Kidney epithelial cell (primary cell): Measurements from ENCODE around the gene S100A7A. TPM values are rescaled to one million over a fixed set of nuclear protein-coding genes. Genes with fewer than 3 reads are reported as not detected.
"Not testable (repeated sequence)": the region's sequence is repeated elsewhere in the genome, so short reads cannot be mapped to it uniquely, and the experiment has no call there.

Experiments used
- DNase-seq: peaks from one replicate; pipeline ENCODE4 v3.0.0-alpha.2; 2010; ENCODE audit warnings: low read depth
- H3K27me3 ChIP-seq: 2 replicates; pipeline ENCODE4 v1.6.0; 2011; ENCODE audit warnings: low read length; ENCODE audit not compliant: control insufficient read depth, insufficient read depth
- H3K36me3 ChIP-seq: 2 replicates; pipeline ENCODE4 v1.5.1; 2011; ENCODE audit warnings: low read length; ENCODE audit not compliant: control insufficient read depth, insufficient read depth
- H3K4me3 ChIP-seq: 2 replicates; pipeline ENCODE4 v1.5.1; 2011; ENCODE audit warnings: low read depth, mild to moderate bottlenecking, control low read depth, low read length
- CTCF ChIP-seq: IDR thresholded peaks from 2 replicates; pipeline ENCODE4 v1.5.1; 2011; ENCODE audit warnings: mild to moderate bottlenecking, moderate library complexity, low read length, control low read depth, inconsistent platforms; ENCODE audit not compliant: insufficient read depth, poor library complexity, severe bottlenecking
- total RNA-seq: library from RNA; depleted of rRNA; stranded (reverse); fragments of >200 nt; gene quantifications from 2 replicates; pipeline ENCODE4 v1.2.3, GENCODE V29; 2015

The S100A7A gene
- total RNA-seq, 1 donor from 2014 or later, result not detected

DNA sequence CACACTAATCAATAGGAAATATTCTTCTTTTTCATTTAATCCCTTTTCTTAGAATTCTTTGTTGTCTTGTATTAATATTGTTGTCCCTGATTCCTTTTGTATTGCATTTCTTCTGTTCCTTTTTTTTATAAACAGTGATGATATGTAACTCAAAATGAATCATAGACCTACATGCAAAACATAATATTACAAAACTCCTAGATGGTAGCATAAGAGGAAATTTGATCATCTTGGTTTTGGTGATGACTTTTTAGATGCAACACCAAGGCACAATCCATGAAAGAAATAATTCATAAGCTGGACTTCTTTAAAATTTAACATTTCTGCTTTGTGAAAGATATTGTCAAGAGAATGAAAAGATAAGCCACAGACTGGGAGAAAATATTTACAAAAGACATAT, 2.4 kb upstream of the S100A7A start:
- not testable (repeated sequence) for H3K27me3 ChIP-seq, H3K36me3 ChIP-seq, H3K4me3 ChIP-seq, DNase-seq

- no peak for TF ChIP-seq CTCF
- no peak for DNase-seq
- no peaks in the 10 kb centered on the region for H3K27me3 ChIP-seq
- no peak overlapping the region for H3K4me3 ChIP-seq
- no peaks in the 10 kb centered on the region for H3K36me3 ChIP-seq
Measured at GRCh38 chr1:153417136-153417888, 992 bp downstream of the S100A7A start.

GRCh38 chr1:153418758-153419435, 2.6 kb downstream of the S100A7A start:
- H3K36me3 ChIP-seq, H3K4me3 ChIP-seq, DNase-seq, H3K27me3 ChIP-seq: not testable (repeated sequence)

- H3K27me3 ChIP-seq, DNase-seq, H3K4me3 ChIP-seq, H3K36me3 ChIP-seq: not testable (repeated sequence)
Measured at GRCh38 chr1:153419436-153419793, 3.1 kb downstream of the S100A7A start.

DNA sequence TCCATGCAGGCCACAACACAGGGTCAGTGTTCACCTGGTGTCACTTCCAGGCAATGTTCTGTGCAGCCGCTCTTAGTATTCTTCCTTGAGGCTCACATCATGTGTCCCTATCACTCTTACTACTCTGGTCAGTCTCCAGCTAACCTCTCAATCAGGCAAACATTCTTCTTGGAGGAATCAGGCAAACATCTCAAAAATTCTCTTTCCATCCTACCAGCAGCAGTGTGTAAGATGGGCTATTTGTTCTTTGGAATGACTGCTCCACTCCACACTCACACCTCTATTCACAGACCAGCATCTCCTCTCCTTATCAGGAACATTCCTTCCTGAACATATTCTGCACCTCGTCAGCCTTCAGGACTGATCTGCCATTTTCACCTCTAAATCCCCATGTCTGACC, 4.0 kb downstream of the S100A7A start:
- Histone ChIP-seq H3K4me3 (no peak overlapping the region), H3K36me3 (no peaks in the 10 kb centered on the region), H3K27me3 (no peaks in the 10 kb centered on the region)
- no peak for TF ChIP-seq CTCF
- no peak for DNase-seq

GRCh38 chr1:153422450-153423068, 6.2 kb downstream of the S100A7A start:
- peak; percentile 5 for DNase-seq
- no peaks in the 10 kb centered on the region for H3K27me3 ChIP-seq
- no peaks in the 10 kb centered on the region for H3K36me3 ChIP-seq
- no peak overlapping the region for H3K4me3 ChIP-seq
- no peak for TF ChIP-seq CTCF

DNA sequence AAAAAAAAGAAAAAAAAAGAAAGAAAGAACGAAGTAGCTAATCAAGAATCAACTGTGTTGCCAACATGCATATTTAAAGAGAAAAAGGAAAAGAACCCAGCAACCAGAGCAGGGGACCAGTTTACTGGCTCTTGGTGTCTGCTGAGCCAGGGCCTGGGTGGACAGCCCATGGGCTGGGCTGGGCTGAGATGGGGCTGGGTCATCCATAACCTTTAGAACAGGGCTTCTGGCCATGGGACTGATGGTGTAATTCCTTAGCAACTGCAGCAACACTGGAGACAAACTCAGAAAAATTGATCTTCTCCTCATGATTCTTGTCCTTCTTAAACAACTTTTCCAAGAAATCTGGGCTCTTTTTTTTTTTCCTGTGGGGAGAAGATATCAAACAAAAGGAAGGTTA, 10.5 kb downstream of the S100A7A start:
- no peaks in the 10 kb centered on the region for H3K27me3 ChIP-seq
- TF ChIP-seq CTCF, result no peak
- no peak overlapping the region for H3K4me3 ChIP-seq
- no peak for DNase-seq
- no peaks in the 10 kb centered on the region for H3K36me3 ChIP-seq
